Naive thymus-derived CD4-positive, alpha-beta T cell (primary cell): ENCODE results near the gene SVIL. TPM values are rescaled to one million over a fixed set of nuclear protein-coding genes. Genes with fewer than 3 reads are reported as not detected.

Experiments
- ATAC-seq: fragments of 150-1000 bp; cut with Tn5 transposase; 2 replicates; pipeline ENCODE4 v1.10.0; 2021; ENCODE audit warnings: mild to moderate bottlenecking, moderate library complexity
- CTCF ChIA-PET: fragments of 350-600 bp; sonication (Branson Sonifier 250); formaldehyde crosslinking; loops from one replicate; lab custom pipeline; 2021; ENCODE audit warnings: antibody characterized with exemption; lab: Charles Lee
- POLR2A ChIA-PET: fragments of 350-600 bp; sonication (Branson Sonifier 250); formaldehyde crosslinking; loops from one replicate; lab custom pipeline; 2021; ENCODE audit warnings: antibody characterized with exemption, inconsistent platforms; lab: Charles Lee
- DNase-seq, 9 donors: peaks; one replicate each; pipeline versions ENCODE4 v3.0.0 to v3.0.0-alpha.2; 2020 to 2022; ENCODE audit warnings: mixed read lengths in 1 of 9
- H3K27ac ChIP-seq: one replicate; pipeline ENCODE4 v1.7.0; 2013; ENCODE audit warnings: mild to moderate bottlenecking, low read depth, low read length, moderate library complexity
- H3K27me3 ChIP-seq, 2 donors: one replicate each; pipeline ENCODE4 v1.7.0; 2013; ENCODE audit warnings: low read length in 2 of 2, mild to moderate bottlenecking in 2 of 2, moderate library complexity in 2 of 2; ENCODE audit not compliant: control insufficient read depth in 2 of 2, insufficient read depth in 2 of 2
- H3K36me3 ChIP-seq, 3 experiments: 1 replicate in 2 of 3; 2 replicates in 1 of 3; pipeline ENCODE4 v1.7.0; 2013; ENCODE audit warnings: low read length in 3 of 3, mild to moderate bottlenecking in 3 of 3, moderate library complexity in 1 of 3; ENCODE audit not compliant: insufficient read depth in 3 of 3, control insufficient read depth in 2 of 3
- H3K4me1 ChIP-seq, 2 donors: one replicate each; pipeline ENCODE4 v1.7.0; 2013; ENCODE audit warnings: low read length in 2 of 2, mild to moderate bottlenecking in 2 of 2, moderate library complexity in 1 of 2; ENCODE audit not compliant: control insufficient read depth in 2 of 2, insufficient read depth in 2 of 2
- H3K4me3 ChIP-seq: 2 replicates; pipeline ENCODE4 v1.7.0; 2013; ENCODE audit warnings: mild to moderate bottlenecking, low read length
- H3K9me3 ChIP-seq, 3 experiments: 1 replicate in 2 of 3; 2 replicates in 1 of 3; pipeline ENCODE4 v1.7.0; 2013; ENCODE audit warnings: low read length in 3 of 3; ENCODE audit not compliant: control insufficient read depth in 2 of 3
- H3K27ac Mint-ChIP-seq, 9 donors: one replicate each; pipeline ENCODE4 v1.8.0; 2020 to 2022; ENCODE audit warnings: mixed read lengths in 9 of 9, mild to moderate bottlenecking in 8 of 9, moderate library complexity in 5 of 9, inconsistent platforms in 2 of 9
- H3K27me3 Mint-ChIP-seq, 5 donors: one replicate each; pipeline ENCODE4 v1.8.0; 2021 to 2022; ENCODE audit warnings: mixed read lengths in 5 of 5, mild to moderate bottlenecking in 1 of 5
- H3K36me3 Mint-ChIP-seq, 5 donors: one replicate each; pipeline ENCODE4 v1.8.0; 2020 to 2022; ENCODE audit warnings: mixed read lengths in 5 of 5, mild to moderate bottlenecking in 3 of 5, inconsistent platforms in 1 of 5
- H3K4me1 Mint-ChIP-seq, 7 donors: one replicate each; pipeline ENCODE4 v1.8.0; 2020 to 2022; ENCODE audit warnings: mixed read lengths in 7 of 7, mild to moderate bottlenecking in 3 of 7, inconsistent platforms in 1 of 7
- H3K4me3 Mint-ChIP-seq, 10 donors: one replicate each; pipeline ENCODE4 v1.8.0; 2020 to 2022; ENCODE audit warnings: mild to moderate bottlenecking in 10 of 10, mixed read lengths in 10 of 10, moderate library complexity in 6 of 10, inconsistent platforms in 2 of 10
- H3K9me3 Mint-ChIP-seq, 11 donors: one replicate each; pipeline ENCODE4 v1.8.0; 2020 to 2022; ENCODE audit warnings: mixed read lengths in 11 of 11, mild to moderate bottlenecking in 4 of 11, inconsistent platforms in 1 of 11, moderate library complexity in 1 of 11
- intact Hi-C, 2 donors: fragments of 100-400 bp; cut with micrococcal nuclease; formaldehyde crosslinking; loops; one replicate each; pipeline ENCODE4 v1.15.1; 2023
- polyA plus RNA-seq, 2 donors: library from polyadenylated mRNA; unstranded; fragments of 300-500 nt; fragmentation: Illumina TruSeq; gene quantifications; one replicate each; pipeline ENCODE4 v1.2.3, GENCODE V29; 2021
- total RNA-seq, 6 experiments: library from RNA in 5 of 6; stranded (reverse) in 5 of 6; gene quantifications; 1 replicate in 5 of 6; 2 replicates in 1 of 6; pipeline ENCODE4 v1.2.3 and lab custom pipeline; 2021 to 2026

SVIL gene
- total and polyA plus RNA-seq, 7 experiments from 2014 or later, result 8.7 to 48.9 (median 20.3) TPM

- Histone ChIP-seq H3K36me3 (no peaks in the 10 kb centered on the region), H3K27me3 (no peaks in the 10 kb centered on the region), H3K4me3 (no peak overlapping the region), H3K9me3 (no peaks in the 10 kb centered on the region), H3K27ac (no peak overlapping the region), H3K4me1 (no peaks in the 10 kb centered on the region)
- Mint-ChIP-seq H3K36me3 (peaks cover 0 to 28% (median 12%) of the 10 kb centered on the region in 5 donors), H3K4me1 (peaks cover 0 to 56% (median 31%) of the 10 kb centered on the region in 7 donors), H3K27ac (no peak overlapping the region), H3K9me3 (no peaks in the 10 kb centered on the region), H3K27me3 (peaks cover 0 to under 1% (median 0%) of the 10 kb centered on the region in 5 donors), H3K4me3 (no peak overlapping the region)
- ATAC-seq (no peak), DNase-seq (no peak)
- intact Hi-C loops, result no loop called here
- ChIA-PET CTCF (interaction anchor here (0.6 kb wide), 1 partner anchor 15 kb away, joined by 4 read pairs; no protein-coding TSS in a partner anchor), POLR2A (no interaction called here)
These were observed 12.3 kb downstream of the SVIL start for GRCh38 chr10:29622382-29622922.

- H3K36me3 Mint-ChIP-seq, result peaks cover 0 to 23% (median 12%) of the 10 kb centered on the region in 5 donors
- intact Hi-C loops, result no loop called here
- Histone ChIP-seq H3K36me3 (no peaks in the 10 kb centered on the region), H3K27me3 (no peaks in the 10 kb centered on the region), H3K27ac (no peak overlapping the region), H3K4me3 (no peak overlapping the region), H3K4me1 (no peaks in the 10 kb centered on the region), H3K9me3 (no peaks in the 10 kb centered on the region)
- CTCF ChIA-PET, result no interaction called here
- H3K9me3 Mint-ChIP-seq, result no peaks in the 10 kb centered on the region
- H3K4me3 Mint-ChIP-seq, result no peak overlapping the region
- POLR2A ChIA-PET, result no interaction called here
- H3K4me1 Mint-ChIP-seq, result peaks cover 0 to 57% (median 29%) of the 10 kb centered on the region in 7 donors
- H3K27me3 Mint-ChIP-seq, result no peaks in the 10 kb centered on the region
- H3K27ac Mint-ChIP-seq, result peak overlapping the region in 1 of 9 donors; percentile 32
- DNase-seq (no peak), ATAC-seq (no peak)
These were observed 13.6 kb downstream of the SVIL start for GRCh38 chr10:29621161-29621560.

DNA sequence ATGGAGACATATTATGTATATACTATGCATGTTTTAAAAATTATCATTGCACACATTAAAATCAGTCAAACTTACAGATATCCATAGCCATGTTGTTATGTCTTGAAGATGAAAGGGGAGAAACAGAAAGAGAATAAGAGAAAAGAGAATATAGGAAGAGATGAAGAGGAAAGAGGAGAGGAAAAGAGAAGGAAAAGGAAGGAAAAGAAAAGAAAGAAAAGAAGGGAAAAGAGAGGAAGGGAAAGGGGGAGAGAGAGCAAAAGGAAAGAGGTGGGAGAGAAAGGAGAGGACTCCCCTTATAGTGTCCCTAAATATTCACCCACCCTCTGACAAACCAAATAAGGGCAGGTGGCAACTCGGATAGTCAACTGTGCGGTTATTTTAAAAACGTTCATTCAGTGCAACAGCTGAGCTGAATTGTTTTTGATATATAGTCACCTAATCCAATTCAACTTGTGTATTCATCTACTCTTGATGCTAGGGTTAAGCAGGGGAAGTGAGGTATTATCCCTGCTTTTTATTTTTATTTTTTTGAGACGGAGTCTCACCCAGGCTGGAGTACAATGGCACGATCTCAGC, 14.6 kb downstream of the SVIL start:
- Histone ChIP-seq H3K36me3 (no peaks in the 10 kb centered on the region), H3K9me3 (no peaks in the 10 kb centered on the region), H3K27ac (no peak overlapping the region), H3K4me3 (no peak overlapping the region), H3K27me3 (no peaks in the 10 kb centered on the region), H3K4me1 (no peaks in the 10 kb centered on the region)
- no peaks in the 10 kb centered on the region for H3K27me3 Mint-ChIP-seq
- ChIA-PET CTCF (no interaction called here), POLR2A (no interaction called here)
- DNase-seq, result no peak
- H3K4me1 Mint-ChIP-seq, result peaks cover 0 to 48% (median 37%) of the 10 kb centered on the region in 7 donors
- intact Hi-C loops, result no loop called here
- H3K27ac Mint-ChIP-seq, result no peak overlapping the region
- no peak for ATAC-seq
- H3K36me3 Mint-ChIP-seq, result peaks cover 0 to 17% (median 10%) of the 10 kb centered on the region in 5 donors
- H3K9me3 Mint-ChIP-seq, result no peaks in the 10 kb centered on the region
- H3K4me3 Mint-ChIP-seq, result no peak overlapping the region

DNA sequence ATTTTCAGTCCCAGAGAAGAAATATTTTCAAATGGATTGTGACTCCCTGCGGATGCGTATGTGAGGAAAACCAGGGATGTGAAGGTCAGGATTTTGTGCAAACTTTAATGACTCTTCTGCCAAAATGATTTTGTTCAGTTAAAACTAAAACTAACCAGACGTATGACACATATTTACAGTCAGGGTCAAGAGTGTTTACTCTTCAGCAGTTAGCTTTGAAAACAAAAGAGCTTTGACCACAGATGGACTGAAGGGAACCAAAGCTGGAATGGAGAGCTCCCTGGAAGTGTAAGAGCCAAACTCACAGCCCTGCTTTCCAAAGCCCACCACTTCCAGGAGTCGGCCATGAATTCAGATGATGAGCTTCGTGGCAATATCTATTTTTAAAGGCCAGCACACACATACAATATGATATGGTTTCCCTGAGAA, 15.5 kb downstream of the SVIL start:
- H3K9me3 Mint-ChIP-seq, result no peaks in the 10 kb centered on the region
- no peaks in the 10 kb centered on the region for H3K27me3 ChIP-seq
- H3K36me3 Mint-ChIP-seq, result peaks cover 0 to 15% (median 4%) of the 10 kb centered on the region in 5 donors
- no peak overlapping the region for H3K27ac ChIP-seq
- no peak overlapping the region for H3K4me3 Mint-ChIP-seq
- no peaks in the 10 kb centered on the region for H3K27me3 Mint-ChIP-seq
- no peak for ATAC-seq
- no peaks in the 10 kb centered on the region for H3K9me3 ChIP-seq
- ChIA-PET POLR2A (no interaction called here), CTCF (no interaction called here)
- H3K36me3 ChIP-seq, result no peaks in the 10 kb centered on the region
- H3K27ac Mint-ChIP-seq, result peak overlapping the region in 1 of 9 donors; percentile 36
- DNase-seq, result no peak
- H3K4me1 Mint-ChIP-seq, result peaks cover 0 to 40% (median 33%) of the 10 kb centered on the region in 7 donors
- no peak overlapping the region for H3K4me3 ChIP-seq
- H3K4me1 ChIP-seq, result no peaks in the 10 kb centered on the region
- intact Hi-C loops, result no loop called here

DNA sequence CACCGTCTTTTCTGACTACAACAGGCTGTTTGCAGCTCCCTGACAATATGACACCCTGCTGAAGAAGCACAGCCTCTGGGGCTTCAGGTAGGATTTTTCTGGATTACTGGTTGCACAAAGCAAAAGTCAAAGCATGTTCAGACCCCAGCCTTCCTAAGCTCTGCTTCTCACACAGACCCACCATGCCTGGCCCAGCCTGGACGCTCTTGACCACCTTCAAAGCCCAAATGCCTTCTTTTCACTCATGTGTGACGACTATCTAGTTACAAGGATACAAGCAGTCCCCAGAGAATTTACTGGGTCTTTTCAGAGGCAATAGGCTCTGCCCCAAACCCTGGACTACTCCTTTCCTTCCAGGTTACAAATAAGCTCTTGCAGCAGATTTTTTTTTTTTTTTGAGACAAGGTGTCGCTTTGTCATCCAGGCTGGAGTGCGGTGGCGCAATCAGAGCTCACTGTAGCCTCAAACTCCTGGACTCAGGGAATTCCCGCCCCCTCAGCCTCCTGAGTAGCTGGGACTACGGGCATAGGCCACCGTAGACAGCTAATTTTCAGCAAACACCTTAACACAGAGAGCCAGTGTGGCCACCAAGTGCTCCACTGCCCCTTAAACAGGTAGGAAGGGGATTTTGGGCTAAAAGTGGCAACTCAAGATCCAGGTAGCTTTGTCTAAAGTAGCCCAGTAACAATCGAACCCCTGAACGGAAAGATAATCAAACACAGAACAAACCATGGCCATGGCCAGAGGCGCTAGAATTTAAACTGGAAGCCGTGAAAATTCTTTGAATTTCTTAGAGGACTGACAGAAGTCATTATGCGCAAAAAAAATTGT, 16.2 kb downstream of the SVIL start:
- Mint-ChIP-seq H3K4me1 (peaks cover 0 to 40% (median 33%) of the 10 kb centered on the region in 7 donors), H3K9me3 (no peaks in the 10 kb centered on the region), H3K36me3 (peaks cover 0 to 16% (median 4%) of the 10 kb centered on the region in 5 donors), H3K4me3 (no peak overlapping the region), H3K27me3 (no peaks in the 10 kb centered on the region), H3K27ac (peak overlapping the region in 1 of 9 donors; percentile 53)
- Histone ChIP-seq H3K27me3 (no peaks in the 10 kb centered on the region), H3K36me3 (no peaks in the 10 kb centered on the region), H3K4me1 (no peaks in the 10 kb centered on the region), H3K27ac (no peak overlapping the region), H3K4me3 (no peak overlapping the region), H3K9me3 (no peaks in the 10 kb centered on the region)
- DNase-seq, result no peak
- intact Hi-C loops, result no loop called here
- CTCF ChIA-PET, result no interaction called here
- POLR2A ChIA-PET, result interaction anchor here (1.1 kb wide), 1 partner anchor 63 kb away, joined by 3 read pairs; no protein-coding TSS in a partner anchor
- no peak for ATAC-seq

DNA sequence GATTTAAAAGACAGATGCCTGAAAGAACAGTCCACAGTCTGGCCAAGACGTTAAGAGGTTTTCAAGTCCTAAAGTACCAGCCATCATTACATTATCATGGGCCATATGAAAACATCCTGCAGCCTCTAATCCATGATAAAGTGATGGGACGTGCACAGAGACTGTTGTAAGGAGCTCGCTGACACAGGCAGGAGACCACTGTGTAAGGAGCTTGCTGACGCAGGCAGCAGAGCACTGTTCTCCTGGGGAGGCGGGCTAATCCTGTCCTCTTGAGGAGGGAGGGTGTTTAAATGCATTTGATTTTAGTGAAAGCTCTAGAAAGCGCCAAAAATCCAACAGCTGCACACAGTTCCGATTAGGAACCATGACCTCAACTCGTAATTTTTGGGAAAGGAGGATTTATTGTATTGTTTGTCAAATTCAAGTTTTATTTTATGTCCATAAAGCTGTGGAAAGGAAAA, 16.9 kb downstream of the SVIL start:
- ATAC-seq, result no peak
- Histone ChIP-seq H3K4me3 (no peak overlapping the region), H3K4me1 (no peaks in the 10 kb centered on the region), H3K36me3 (no peaks in the 10 kb centered on the region), H3K9me3 (no peaks in the 10 kb centered on the region), H3K27ac (no peak overlapping the region), H3K27me3 (no peaks in the 10 kb centered on the region)
- Mint-ChIP-seq H3K27ac (peak overlapping the region in 1 of 9 donors; percentile 53), H3K4me3 (no peak overlapping the region), H3K4me1 (peaks cover 0 to 40% (median 33%) of the 10 kb centered on the region in 7 donors), H3K9me3 (no peaks in the 10 kb centered on the region), H3K27me3 (no peaks in the 10 kb centered on the region), H3K36me3 (peaks cover 0 to 16% (median 4%) of the 10 kb centered on the region in 5 donors)
- DNase-seq, result no peak
- intact Hi-C loops, result no loop called here
- ChIA-PET CTCF (no interaction called here), POLR2A (interaction anchor here (1.1 kb wide), 1 partner anchor 64 kb away, joined by 3 read pairs; no protein-coding TSS in a partner anchor)
